GM13976 (cell line): ENCODE data around the gene PIK3R2.

ENCODE experiments used
- DNase-seq: peaks from one replicate; pipeline ENCODE4 v3.0.0; 2012; ENCODE audit warnings: low spot score
- in situ Hi-C: fragments of 300-500 bp; cut with MboI; formaldehyde crosslinking; loops from one replicate; pipeline ENCODE4 v1.12.0; 2022; ENCODE audit warnings: low sequenced_read_pairs, mixed read lengths, inconsistent platforms; ENCODE audit not compliant: unreplicated experiment
- TF ChIP-seq, protein P1 (sequence below): IDR thresholded peaks from 2 replicates; pipeline ENCODE4 v1.5.1; 2012; ENCODE audit warnings: borderline replicate concordance, mild to moderate bottlenecking; ENCODE audit not compliant: insufficient read depth; ENCODE audit errors: extremely low read depth, missing control alignments, control extremely low read depth

Gene PIK3R2

GRCh38 chr19:18118420-18119012 lies 34.4 kb upstream of the PIK3R2 start:
- no peak for DNase-seq
- in situ Hi-C loops = no loop called here

DNA sequence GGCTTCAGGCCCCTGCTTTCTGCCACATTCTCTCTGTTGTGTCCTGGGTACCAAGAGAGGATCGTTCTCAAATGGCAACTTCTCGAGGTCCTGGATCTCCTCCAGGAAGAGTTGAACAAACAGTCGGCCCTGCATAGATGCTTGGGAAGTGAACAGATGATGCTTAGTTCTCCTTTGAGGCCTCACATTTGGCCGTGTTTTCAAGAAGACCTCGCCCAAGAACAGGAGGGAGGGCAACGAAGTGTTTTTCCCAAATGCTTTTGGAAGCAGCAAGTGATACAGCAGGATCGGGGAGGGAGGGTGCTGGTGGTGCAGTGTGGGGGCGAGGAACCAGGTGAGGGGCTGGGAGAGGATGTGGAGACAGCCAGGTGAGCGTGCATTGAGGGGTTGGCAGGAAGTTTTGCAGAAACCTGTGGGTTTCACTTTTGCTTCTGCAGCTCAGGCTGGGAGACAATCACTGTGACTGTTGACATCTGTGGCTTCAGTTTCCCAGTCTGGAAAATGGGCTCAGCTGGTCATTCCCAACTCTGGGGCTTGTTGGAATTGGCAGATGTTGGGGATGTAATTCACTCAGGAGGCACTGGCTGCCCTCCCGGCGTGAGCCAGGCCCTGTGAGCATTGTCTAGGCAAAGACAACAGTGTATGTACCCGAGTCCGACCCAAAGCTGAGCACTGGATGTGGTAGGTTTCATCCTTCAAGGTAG lies 33.8 kb upstream of the PIK3R2 start:
- DNase-seq = peak; percentile 67

More at GRCh38 chr19:18118420-18119012, 34.4 kb upstream of the PIK3R2 start:
- TF ChIP-seq, protein P1, sequence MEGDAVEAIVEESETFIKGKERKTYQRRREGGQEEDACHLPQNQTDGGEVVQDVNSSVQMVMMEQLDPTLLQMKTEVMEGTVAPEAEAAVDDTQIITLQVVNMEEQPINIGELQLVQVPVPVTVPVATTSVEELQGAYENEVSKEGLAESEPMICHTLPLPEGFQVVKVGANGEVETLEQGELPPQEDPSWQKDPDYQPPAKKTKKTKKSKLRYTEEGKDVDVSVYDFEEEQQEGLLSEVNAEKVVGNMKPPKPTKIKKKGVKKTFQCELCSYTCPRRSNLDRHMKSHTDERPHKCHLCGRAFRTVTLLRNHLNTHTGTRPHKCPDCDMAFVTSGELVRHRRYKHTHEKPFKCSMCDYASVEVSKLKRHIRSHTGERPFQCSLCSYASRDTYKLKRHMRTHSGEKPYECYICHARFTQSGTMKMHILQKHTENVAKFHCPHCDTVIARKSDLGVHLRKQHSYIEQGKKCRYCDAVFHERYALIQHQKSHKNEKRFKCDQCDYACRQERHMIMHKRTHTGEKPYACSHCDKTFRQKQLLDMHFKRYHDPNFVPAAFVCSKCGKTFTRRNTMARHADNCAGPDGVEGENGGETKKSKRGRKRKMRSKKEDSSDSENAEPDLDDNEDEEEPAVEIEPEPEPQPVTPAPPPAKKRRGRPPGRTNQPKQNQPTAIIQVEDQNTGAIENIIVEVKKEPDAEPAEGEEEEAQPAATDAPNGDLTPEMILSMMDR = no peak

DNA sequence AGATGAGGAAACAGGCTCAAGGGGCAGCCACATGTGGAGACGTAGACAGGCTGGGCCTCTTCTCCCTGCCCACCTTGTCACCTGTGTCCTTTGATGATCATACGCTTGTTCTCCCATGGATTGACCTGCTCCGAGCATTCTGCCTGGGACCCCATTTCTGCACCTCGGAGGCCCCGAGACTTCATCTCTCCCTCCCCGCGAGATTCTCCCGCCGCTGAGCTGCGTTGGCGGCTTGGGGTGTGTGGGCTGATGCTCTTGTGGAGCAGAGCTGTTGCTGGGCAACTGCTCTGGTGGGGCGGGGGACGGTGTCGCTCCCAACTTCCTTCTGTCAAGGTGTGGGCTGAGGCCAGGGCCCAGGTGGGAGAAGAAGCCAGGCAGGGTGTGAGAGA lies 33.3 kb upstream of the PIK3R2 start:
- TF ChIP-seq, protein P1 = no peak
- in situ Hi-C loops = no loop called here
- no peak for DNase-seq

More for the DNA sequence above, 33.8 kb upstream of the PIK3R2 start:
- TF ChIP-seq, protein P1 = no peak
- in situ Hi-C loops = no loop called here

DNA sequence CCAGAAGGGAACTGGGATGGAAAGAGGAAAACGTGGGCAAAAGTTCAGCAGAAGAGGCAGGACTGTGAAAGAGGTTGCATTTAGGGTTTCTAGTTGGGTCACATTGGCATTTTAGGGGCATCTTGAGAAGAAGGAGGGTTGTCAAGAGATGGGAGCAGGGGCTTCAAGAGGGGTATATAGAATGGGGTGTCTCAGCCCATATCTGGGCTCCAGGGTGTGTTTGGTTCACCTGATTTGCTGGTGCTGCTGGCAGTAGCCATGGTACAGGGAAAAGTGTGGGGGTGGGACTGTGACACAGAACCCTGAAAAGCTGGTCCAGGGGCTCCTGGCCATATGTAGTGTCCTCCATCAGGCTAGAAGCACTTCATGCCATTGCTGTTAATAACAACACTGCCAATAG lies 32.8 kb upstream of the PIK3R2 start:
- TF ChIP-seq, protein P1 = no peak
- DNase-seq = no peak
- in situ Hi-C loops = no loop called here

DNA sequence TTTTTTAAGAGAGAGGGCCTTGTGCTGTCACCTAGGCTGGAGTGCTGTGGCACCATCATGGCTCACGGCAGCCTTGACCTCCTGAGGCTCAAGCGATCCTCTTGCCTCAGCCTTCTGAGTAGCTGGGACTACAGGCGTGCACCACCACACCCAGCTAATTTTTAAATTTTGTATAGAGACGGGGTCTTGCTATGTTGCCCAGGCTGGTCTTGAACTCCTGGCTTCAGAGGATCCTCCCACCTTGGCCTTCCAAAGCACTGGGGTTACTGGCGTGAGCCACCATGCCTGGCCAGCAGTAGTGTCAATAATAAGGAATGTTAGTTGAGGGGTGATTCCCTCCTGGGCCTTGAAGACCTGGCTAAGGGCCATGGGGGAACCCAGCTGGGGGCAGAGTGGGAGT lies 31.8 kb upstream of the PIK3R2 start:
- DNase-seq = no peak
- TF ChIP-seq, protein P1 = no peak
- in situ Hi-C loops = no loop called here

- TF ChIP-seq, protein P1 = no peak
- in situ Hi-C loops = no loop called here
- no peak for DNase-seq
These were observed 30.5 kb upstream of the PIK3R2 start for GRCh38 chr19:18122424-18122823.
